B cell (primary cell): Measurements from ENCODE around the gene POFUT2. TPM values are rescaled to one million over a fixed set of nuclear protein-coding genes. Genes with fewer than 3 reads are reported as not detected.

ENCODE experiments used
- ATAC-seq: fragments of 200-7000 bp; cut with Tn5 transposase; one replicate; pipeline ENCODE4 v1.10.0; 2021; ENCODE audit warnings: low read depth, mild to moderate bottlenecking, moderate number of reproducible peaks, moderate library complexity
- CTCF ChIA-PET: fragments of 350-600 bp; sonication (Branson Sonifier 250); formaldehyde crosslinking; loops from one replicate; lab custom pipeline; 2021; ENCODE audit warnings: antibody characterized with exemption, inconsistent platforms; lab: Charles Lee
- POLR2A ChIA-PET: fragments of 350-600 bp; sonication (Branson Sonifier 250); formaldehyde crosslinking; loops from one replicate; lab custom pipeline; 2021; ENCODE audit warnings: antibody characterized with exemption; lab: Charles Lee
- DNase-seq: peaks from one replicate; pipeline ENCODE4 v3.0.0; 2013
- H2AFZ ChIP-seq: 2 replicates; pipeline ENCODE4 v1.6.1; 2012; ENCODE audit warnings: mild to moderate bottlenecking, low read depth, low read length; ENCODE audit not compliant: insufficient read depth, poor library complexity, severe bottlenecking
- H3K27ac ChIP-seq, 2 donors: 1 replicate in 1 of 2; 2 replicates in 1 of 2; pipeline ENCODE4 v1.5.1; 2012 to 2013; ENCODE audit warnings: low read length in 2 of 2, mild to moderate bottlenecking in 2 of 2, moderate library complexity in 1 of 2
- H3K27me3 ChIP-seq, 4 experiments: fragments of 200-600 bp in 1 of 4; sonication (generic) in 1 of 4; replicated peaks in 1 of 4; 1 replicate in 2 of 4; 2 replicates in 2 of 4; pipeline versions ENCODE4 v1.6.1 to v1.7.0; 2013 to 2016; ENCODE audit warnings: low read length in 3 of 4, mild to moderate bottlenecking in 2 of 4, mixed read lengths in 1 of 4, moderate library complexity in 1 of 4; ENCODE audit not compliant: insufficient read depth in 4 of 4, control insufficient read depth in 3 of 4; ENCODE audit errors: control extremely low read depth in 1 of 4
- H3K36me3 ChIP-seq, 2 experiments: replicated peaks in 1 of 2; 1 replicate in 1 of 2; 2 replicates in 1 of 2; pipeline versions ENCODE4 v1.6.1 to v1.7.1; 2013; ENCODE audit warnings: low read length in 1 of 2; ENCODE audit not compliant: insufficient read depth in 2 of 2, control insufficient read depth in 1 of 2; ENCODE audit errors: control extremely low read depth in 1 of 2, extremely low read depth in 1 of 2
- H3K4me1 ChIP-seq, 2 donors: fragments of 200-600 bp in 1 of 2; sonication (generic) in 1 of 2; 1 replicate in 1 of 2; 2 replicates in 1 of 2; pipeline versions ENCODE4 v1.5.1 to v1.6.1; 2013 to 2017; ENCODE audit warnings: low read length in 2 of 2; ENCODE audit not compliant: control insufficient read depth in 2 of 2, insufficient read depth in 2 of 2
- H3K4me2 ChIP-seq: replicated peaks from 2 replicates; pipeline ENCODE3; 2012; ENCODE audit warnings: mild to moderate bottlenecking, low read depth, low read length; ENCODE audit not compliant: poor library complexity, severe bottlenecking
- H3K4me3 ChIP-seq, 5 experiments: fragments of 200-600 bp in 1 of 5; sonication (generic) in 1 of 5; 1 replicate in 3 of 5; 2 replicates in 2 of 5; pipeline versions ENCODE4 v1.5.1 to v1.7.0; 2011 to 2016; ENCODE audit warnings: low read length in 4 of 5, mild to moderate bottlenecking in 4 of 5, low read depth in 2 of 5, control low read depth in 1 of 5, moderate library complexity in 1 of 5; ENCODE audit not compliant: insufficient read depth in 1 of 5; ENCODE audit errors: control extremely low read depth in 1 of 5, extremely low read depth in 1 of 5
- H3K79me2 ChIP-seq: fragments of 200-600 bp; sonication (generic); one replicate; pipeline ENCODE4 v1.6.0; 2016; ENCODE audit warnings: low read length; ENCODE audit not compliant: control insufficient read depth, insufficient read depth
- H3K9ac ChIP-seq: fragments of 200-600 bp; sonication (generic); 2 replicates; pipeline ENCODE4 v1.6.1; 2017; ENCODE audit warnings: mild to moderate bottlenecking, low read length, moderate library complexity
- H3K9me3 ChIP-seq, 3 donors: one replicate each; pipeline versions ENCODE4 v1.6.1 to v1.7.1; 2013; ENCODE audit warnings: low read length in 2 of 3; ENCODE audit not compliant: control insufficient read depth in 2 of 3, insufficient read depth in 1 of 3; ENCODE audit errors: control extremely low read depth in 1 of 3
- H4K20me1 ChIP-seq: 2 replicates; pipeline ENCODE4 v1.6.0; 2012; ENCODE audit warnings: mild to moderate bottlenecking, low read length; ENCODE audit not compliant: insufficient read depth, control insufficient read depth, poor library complexity, severe bottlenecking
- H3K27ac Mint-ChIP-seq: one replicate; pipeline ENCODE4 v1.8.0; 2021; ENCODE audit warnings: mixed read lengths
- H3K27me3 Mint-ChIP-seq: one replicate; pipeline ENCODE4 v1.8.0; 2021; ENCODE audit warnings: mixed read lengths
- H3K4me1 Mint-ChIP-seq: one replicate; pipeline ENCODE4 v1.8.0; 2021; ENCODE audit warnings: mixed read lengths
- H3K4me3 Mint-ChIP-seq: one replicate; pipeline ENCODE4 v1.8.0; 2021; ENCODE audit warnings: mixed read lengths
- H3K9me3 Mint-ChIP-seq: one replicate; pipeline ENCODE4 v1.8.0; 2022; ENCODE audit warnings: mixed read lengths; ENCODE audit not compliant: insufficient read depth
- CTCF ChIP-seq: fragments of 200-600 bp; IDR thresholded peaks from one replicate; pipeline ENCODE4 v1.8.0; 2022; ENCODE audit warnings: antibody characterized with exemption, mild to moderate bottlenecking
- EZH2 ChIP-seq: IDR thresholded peaks from 2 replicates; pipeline ENCODE4 v1.6.1; 2012; ENCODE audit warnings: borderline replicate concordance, low read depth, mild to moderate bottlenecking, moderate library complexity, low read length; ENCODE audit not compliant: insufficient read depth, poor library complexity, severe bottlenecking
- WGBS: methylation state at CpG from one replicate; pipeline ENCODE4 v1.1.5; 2013; ENCODE audit warnings: missing lambda C conversion rate; ENCODE audit not compliant: insufficient coverage; 5-methylcytosine and 5-hydroxymethylcytosine counted together
- intact Hi-C: fragments of 100-400 bp; cut with micrococcal nuclease; formaldehyde crosslinking; loops from one replicate; pipeline ENCODE4 v1.10.0; 2022
- polyA plus RNA-seq: library from polyadenylated mRNA; depleted of rRNA; stranded (reverse); fragments of >200 nt; gene quantifications from 2 replicates; pipeline ENCODE4 v1.2.3, GENCODE V29; 2012
- total RNA-seq, 2 donors: library from RNA; stranded (reverse); fragments of 120-200 nt in 1 of 2; gene quantifications; 1 replicate in 1 of 2; 2 replicates in 1 of 2; pipeline versions ENCODE4 v1.2.3 to v1.2.4, GENCODE V29; 2013 to 2022

Gene POFUT2
- total and polyA plus RNA-seq, 2 donors (not counting 1 experiment from before 2014, with no cell fraction given) = 38.3 to 41.8 TPM

GRCh38 chr21:45264146-45264911 is 23.4 kb downstream of the POFUT2 start:
- no peaks in the 10 kb centered on the region for H3K4me1 Mint-ChIP-seq
- no peaks in the 10 kb centered on the region for H3K27me3 Mint-ChIP-seq
- ChIA-PET CTCF (no interaction called here), POLR2A (no interaction called here)
- no peak overlapping the region for H3K9ac ChIP-seq
- TF ChIP-seq CTCF = no peak
- no peak for TF ChIP-seq EZH2
- H3K9me3 ChIP-seq = no peaks in the 10 kb centered on the region
- no peak for DNase-seq
- no peak overlapping the region for H3K4me3 ChIP-seq
- H3K27ac Mint-ChIP-seq = no peak overlapping the region
- no peaks in the 10 kb centered on the region for H3K9me3 Mint-ChIP-seq
- no peak overlapping the region for H3K4me3 Mint-ChIP-seq
- H3K79me2 ChIP-seq = no peaks in the 10 kb centered on the region
- no peak overlapping the region for H2AFZ ChIP-seq
- H3K27ac ChIP-seq = no peak overlapping the region
- peaks cover 0 to 34% of the 10 kb centered on the region in 2 experiments for H3K36me3 ChIP-seq
- over 99% methylated on average over 21 of the region's 23 CpGs for WGBS
- no peak overlapping the region for H3K4me2 ChIP-seq
- ATAC-seq = no peak
- H3K27me3 ChIP-seq = no peaks in the 10 kb centered on the region
- no peaks in the 10 kb centered on the region for H3K4me1 ChIP-seq
- intact Hi-C loops = no loop called here
- H4K20me1 ChIP-seq = no peaks in the 10 kb centered on the region

- DNase-seq = no peak
- H3K9me3 Mint-ChIP-seq = no peaks in the 10 kb centered on the region
- Histone ChIP-seq H3K9me3 (no peaks in the 10 kb centered on the region), H2AFZ (no peak overlapping the region), H3K79me2 (no peaks in the 10 kb centered on the region), H3K4me3 (no peak overlapping the region), H4K20me1 (no peaks in the 10 kb centered on the region), H3K27me3 (no peaks in the 10 kb centered on the region), H3K9ac (no peak overlapping the region), H3K4me1 (no peaks in the 10 kb centered on the region), H3K4me2 (no peak overlapping the region), H3K36me3 (peaks cover 0 to 34% of the 10 kb centered on the region in 2 experiments), H3K27ac (no peak overlapping the region)
- H3K4me3 Mint-ChIP-seq = no peak overlapping the region
- H3K27me3 Mint-ChIP-seq = no peaks in the 10 kb centered on the region
- H3K4me1 Mint-ChIP-seq = no peaks in the 10 kb centered on the region
- intact Hi-C loops = no loop called here
- CTCF ChIA-PET = no interaction called here
- WGBS = 80% methylated on average over 3 of the region's 6 CpGs
- ATAC-seq = no peak
- TF ChIP-seq CTCF = no peak
- TF ChIP-seq EZH2 = no peak
- POLR2A ChIA-PET = no interaction called here
- H3K27ac Mint-ChIP-seq = no peak overlapping the region
Observed at GRCh38 chr21:45263534-45263933, 24.2 kb downstream of the POFUT2 start.
